OCI-LY7 (cell line): Measurements from ENCODE around the gene CACNA1D.

Source experiments
- EZH2phosphoT487 ChIP-seq: fragments of 200-600 bp; sonication (generic); IDR thresholded peaks from 2 replicates; pipeline ENCODE4 v1.6.1; 2018; ENCODE audit warnings: low read depth, borderline replicate concordance, mild to moderate bottlenecking, mixed run types, antibody characterized with exemption, low read length, moderate library complexity, mixed read lengths
- TF ChIP-seq, protein P1 (sequence below): fragments of 200-600 bp; sonication (generic); conservative IDR thresholded peaks from 2 replicates; pipeline ENCODE4 v1.5.1; 2014; ENCODE audit warnings: mild to moderate bottlenecking, antibody characterized with exemption, low read length, moderate library complexity, mixed read lengths

DNA sequence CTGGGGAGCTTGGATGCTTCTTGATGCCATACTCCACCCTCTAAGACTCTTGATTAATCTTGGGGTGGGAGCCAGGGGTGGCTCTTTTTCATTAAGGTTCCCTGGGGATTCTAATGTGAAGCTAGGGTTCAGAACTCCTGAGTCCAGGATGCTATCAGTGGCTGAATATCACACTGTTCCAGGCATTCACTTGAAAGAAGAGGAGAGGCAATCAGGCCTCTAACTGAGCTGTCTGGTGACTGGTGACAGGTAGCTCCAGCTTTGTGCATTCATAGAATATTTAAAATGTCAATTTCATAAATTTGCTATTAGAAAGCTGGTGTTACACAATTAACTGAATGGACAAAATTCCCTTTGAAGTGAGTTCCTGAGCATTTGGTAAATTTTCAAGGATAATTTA, 212.8 kb downstream of the CACNA1D start:
- TF ChIP-seq, protein P1, sequence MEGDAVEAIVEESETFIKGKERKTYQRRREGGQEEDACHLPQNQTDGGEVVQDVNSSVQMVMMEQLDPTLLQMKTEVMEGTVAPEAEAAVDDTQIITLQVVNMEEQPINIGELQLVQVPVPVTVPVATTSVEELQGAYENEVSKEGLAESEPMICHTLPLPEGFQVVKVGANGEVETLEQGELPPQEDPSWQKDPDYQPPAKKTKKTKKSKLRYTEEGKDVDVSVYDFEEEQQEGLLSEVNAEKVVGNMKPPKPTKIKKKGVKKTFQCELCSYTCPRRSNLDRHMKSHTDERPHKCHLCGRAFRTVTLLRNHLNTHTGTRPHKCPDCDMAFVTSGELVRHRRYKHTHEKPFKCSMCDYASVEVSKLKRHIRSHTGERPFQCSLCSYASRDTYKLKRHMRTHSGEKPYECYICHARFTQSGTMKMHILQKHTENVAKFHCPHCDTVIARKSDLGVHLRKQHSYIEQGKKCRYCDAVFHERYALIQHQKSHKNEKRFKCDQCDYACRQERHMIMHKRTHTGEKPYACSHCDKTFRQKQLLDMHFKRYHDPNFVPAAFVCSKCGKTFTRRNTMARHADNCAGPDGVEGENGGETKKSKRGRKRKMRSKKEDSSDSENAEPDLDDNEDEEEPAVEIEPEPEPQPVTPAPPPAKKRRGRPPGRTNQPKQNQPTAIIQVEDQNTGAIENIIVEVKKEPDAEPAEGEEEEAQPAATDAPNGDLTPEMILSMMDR: no peak
- no peak for TF ChIP-seq EZH2phosphoT487
